ENCODE measurements around the gene PRKCH.

The PRKCH gene

GRCh38 chr14:61284001-61284400 is 37.4 kb upstream of the PRKCH start:
- H3K4me1 ChIP-seq (ENCODE audit: insufficient read depth, low read length, poor library complexity, severe bottlenecking): peaks cover 28% of the 10 kb centered on the region
- no peaks in the 10 kb centered on the region for H3K36me3 ChIP-seq (ENCODE audit: insufficient read depth, low read length)
- H3K79me2 ChIP-seq (ENCODE audit: insufficient read depth, low read length): no peaks in the 10 kb centered on the region
- H3K4me3 ChIP-seq (ENCODE audit: low read length, poor library complexity, severe bottlenecking): peak overlapping the region; percentile 69
- TF ChIP-seq EZH2phosphoT487 (IDR thresholded peaks at IDR 0.05; ENCODE audit: borderline replicate concordance): no peak
- no peak for TF ChIP-seq CTCF (conservative IDR thresholded peaks at IDR 0.05; ENCODE audit: low read length)
- peak overlapping the region; percentile 55; the same call in 1 of the 2 replicates for H2AFZ ChIP-seq (ENCODE audit: low read length)
- H3K9ac ChIP-seq (ENCODE audit: low read depth, low read length, poor library complexity, severe bottlenecking): peak overlapping the region; percentile 53
- no peaks in the 10 kb centered on the region for H4K20me1 ChIP-seq (ENCODE audit: insufficient read depth, low read length, poor library complexity, severe bottlenecking)
- H3K9me3 ChIP-seq (ENCODE audit: insufficient read depth, low read depth, low read length): no peaks in the 10 kb centered on the region
- H3K4me2 ChIP-seq (ENCODE audit: low read depth, low read length, poor library complexity, severe bottlenecking): peak overlapping the region; percentile 83
- no peaks in the 10 kb centered on the region for H3K27me3 ChIP-seq (ENCODE audit: insufficient read depth, low read length, poor library complexity, severe bottlenecking)
- H3K9me2 ChIP-seq (replicated peaks; ENCODE audit: low read depth, low read length): no peaks in the 10 kb centered on the region
- peaks cover 6% of the 10 kb centered on the region; the same call in 1 of the 2 replicates for H3F3A ChIP-seq (ENCODE audit: low read depth)

DNA sequence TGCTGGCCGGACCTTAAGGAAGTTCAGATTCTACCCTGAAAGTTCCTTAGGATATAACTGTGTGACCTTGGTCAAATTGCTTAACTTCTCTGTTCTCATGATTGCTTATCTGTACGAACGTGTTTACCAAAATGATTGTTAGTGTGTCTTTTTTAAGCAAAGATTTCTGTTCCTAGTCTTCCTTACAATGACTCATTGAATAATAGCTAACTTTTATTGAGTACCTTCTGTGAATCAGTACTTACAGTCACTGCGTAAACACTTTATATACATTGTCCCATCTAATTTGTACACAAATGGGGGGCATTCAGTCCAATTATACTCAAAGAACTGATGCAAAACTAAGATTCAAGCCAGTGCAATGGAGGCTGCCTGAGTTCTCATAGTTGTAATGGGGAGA is 36.0 kb upstream of the PRKCH start:
- no peaks in the 10 kb centered on the region for H3K9me3 ChIP-seq (ENCODE audit: insufficient read depth, low read depth, low read length)
- H3K36me3 ChIP-seq (ENCODE audit: insufficient read depth, low read length): no peaks in the 10 kb centered on the region
- TF ChIP-seq CTCF (conservative IDR thresholded peaks at IDR 0.05; ENCODE audit: low read length) (no peak), EZH2phosphoT487 (IDR thresholded peaks at IDR 0.05; ENCODE audit: borderline replicate concordance) (no peak)
- no peaks in the 10 kb centered on the region for H3K9me2 ChIP-seq (replicated peaks; ENCODE audit: low read depth, low read length)
- H3K4me3 ChIP-seq (ENCODE audit: low read length, poor library complexity, severe bottlenecking): no peak overlapping the region
- H3K4me2 ChIP-seq (ENCODE audit: low read depth, low read length, poor library complexity, severe bottlenecking): peak overlapping the region; percentile 14
- H3K27me3 ChIP-seq (ENCODE audit: insufficient read depth, low read length, poor library complexity, severe bottlenecking): no peaks in the 10 kb centered on the region
- H3K79me2 ChIP-seq (ENCODE audit: insufficient read depth, low read length): no peaks in the 10 kb centered on the region
- H3K4me1 ChIP-seq (ENCODE audit: insufficient read depth, low read length, poor library complexity, severe bottlenecking): peaks cover 28% of the 10 kb centered on the region
- no peaks in the 10 kb centered on the region for H4K20me1 ChIP-seq (ENCODE audit: insufficient read depth, low read length, poor library complexity, severe bottlenecking)
- H3F3A ChIP-seq (ENCODE audit: low read depth): peaks cover 6% of the 10 kb centered on the region; the same call in 1 of the 2 replicates
- peak overlapping the region; percentile 68 for H2AFZ ChIP-seq (ENCODE audit: low read length)
- no peak overlapping the region for H3K9ac ChIP-seq (ENCODE audit: low read depth, low read length, poor library complexity, severe bottlenecking)

- no peak for TF ChIP-seq CTCF (conservative IDR thresholded peaks at IDR 0.05; ENCODE audit: low read length)
- TF ChIP-seq EZH2phosphoT487 (IDR thresholded peaks at IDR 0.05; ENCODE audit: borderline replicate concordance): no peak
- H3K27me3 ChIP-seq (ENCODE audit: insufficient read depth, low read length, poor library complexity, severe bottlenecking): no peaks in the 10 kb centered on the region
- peaks cover 28% of the 10 kb centered on the region for H3K4me1 ChIP-seq (ENCODE audit: insufficient read depth, low read length, poor library complexity, severe bottlenecking)
- no peaks in the 10 kb centered on the region for H3K36me3 ChIP-seq (ENCODE audit: insufficient read depth, low read length)
- H3K9me3 ChIP-seq (ENCODE audit: insufficient read depth, low read depth, low read length): no peaks in the 10 kb centered on the region
- H4K20me1 ChIP-seq (ENCODE audit: insufficient read depth, low read length, poor library complexity, severe bottlenecking): no peaks in the 10 kb centered on the region
- H3K4me3 ChIP-seq (ENCODE audit: low read length, poor library complexity, severe bottlenecking): no peak overlapping the region
- H3K9me2 ChIP-seq (replicated peaks; ENCODE audit: low read depth, low read length): no peaks in the 10 kb centered on the region
- H3K79me2 ChIP-seq (ENCODE audit: insufficient read depth, low read length): no peaks in the 10 kb centered on the region
- H3K4me2 ChIP-seq (ENCODE audit: low read depth, low read length, poor library complexity, severe bottlenecking): no peak overlapping the region
- peaks cover 6% of the 10 kb centered on the region; the same call in 1 of the 2 replicates for H3F3A ChIP-seq (ENCODE audit: low read depth)
- no peak overlapping the region for H2AFZ ChIP-seq (ENCODE audit: low read length)
- H3K9ac ChIP-seq (ENCODE audit: low read depth, low read length, poor library complexity, severe bottlenecking): no peak overlapping the region
Measured at GRCh38 chr14:61287196-61287595, 34.2 kb upstream of the PRKCH start.

All from Loucy (cell line).